ENCODE measurements around the gene LLGL1. TPM values are rescaled to one million over a fixed set of nuclear protein-coding genes. Genes with fewer than 3 reads are reported as not detected.

LLGL1 gene
- total RNA-seq, 1 experiment from 2014 or later = 44.3 TPM

- CTCF ChIA-PET = interaction anchor here (1.0 kb wide), 1 partner anchor 36 kb away, joined by 3 read pairs; no protein-coding TSS in a partner anchor
- POLR2A ChIA-PET = no interaction called here
These were observed 27.9 kb downstream of the LLGL1 start for GRCh38 chr17:18253187-18253884.

More at GRCh38 chr17:18253187-18253884, 27.9 kb downstream of the LLGL1 start:
- H4K20me1 ChIP-seq (ENCODE audit: insufficient read depth) = no peaks in the 10 kb centered on the region
- TF ChIP-seq POLR2A (IDR thresholded peaks at IDR 0.05; ENCODE audit: borderline replicate concordance, extremely low read depth, insufficient read depth, insufficient read length) = no peak
- TF ChIP-seq ZBTB33 (IDR thresholded peaks at IDR 0.05; ENCODE audit: extremely low read depth, insufficient replicate concordance, low read length) = no peak
- TF ChIP-seq TCF7L2 (IDR thresholded peaks at IDR 0.05; ENCODE audit: borderline replicate concordance, extremely low read depth, insufficient read depth, insufficient read length) = no peak
- no peak for TF ChIP-seq ATF3 (IDR thresholded peaks at IDR 0.05)
- TF ChIP-seq CTCF (IDR thresholded peaks at IDR 0.05 in 2 of 3, conservative IDR thresholded peaks at IDR 0.05 in 1 of 3; ENCODE audit: borderline replicate concordance in 1 of 3, insufficient read depth in 1 of 3, low read depth in 2 of 3, low read length in 2 of 3) = no peak
- no peak for TF ChIP-seq CBX3 (IDR thresholded peaks at IDR 0.05; ENCODE audit: low read depth)
- no peak for TF ChIP-seq POLR2AphosphoS5 (IDR thresholded peaks at IDR 0.05; ENCODE audit: low read depth, low read length)
- no peak for TF ChIP-seq ZNF274 (IDR thresholded peaks at IDR 0.05; ENCODE audit: low read depth, low read length)
- no peak for TF ChIP-seq ELF1 (IDR thresholded peaks at IDR 0.05; ENCODE audit: borderline replicate concordance, low read depth)
- no peak for TF ChIP-seq EGR1 (IDR thresholded peaks at IDR 0.05; ENCODE audit: low read depth)
- TF ChIP-seq RAD21 (IDR thresholded peaks at IDR 0.05; ENCODE audit: low read depth) = no peak
- TF ChIP-seq JUND (IDR thresholded peaks at IDR 0.05) = no peak
- no peak for TF ChIP-seq SRF (IDR thresholded peaks at IDR 0.05; ENCODE audit: low read depth)
- no peak for TF ChIP-seq EZH2phosphoT487 (IDR thresholded peaks at IDR 0.05; ENCODE audit: borderline replicate concordance)
- no peak for TF ChIP-seq SP1 (IDR thresholded peaks at IDR 0.05; ENCODE audit: low read depth)
- no peak for TF ChIP-seq EZH2 (IDR thresholded peaks at IDR 0.05)
- no peak for TF ChIP-seq MAX (IDR thresholded peaks at IDR 0.05)
- TF ChIP-seq CEBPB (IDR thresholded peaks at IDR 0.05; ENCODE audit: low read depth) = no peak
- TF ChIP-seq REST (IDR thresholded peaks at IDR 0.05; ENCODE audit: low read depth) = no peak
- TF ChIP-seq FOSL1 (IDR thresholded peaks at IDR 0.05; ENCODE audit: low read depth) = no peak
- no peak overlapping the region for H3K27ac ChIP-seq (ENCODE audit: low read depth, low read length)
- H2AFZ ChIP-seq (ENCODE audit: low read depth, low read length, poor library complexity, severe bottlenecking) = no peak overlapping the region
- no TSS peak for BruUV-seq (replicated peaks)
- no peaks in the 10 kb centered on the region for H3K27me3 ChIP-seq (ENCODE audit: insufficient read depth, low read length)
- H3K79me2 ChIP-seq (ENCODE audit: insufficient read depth, low read length) = peaks cover 37% of the 10 kb centered on the region
- no peaks in the 10 kb centered on the region for H3K9me3 ChIP-seq (ENCODE audit: control insufficient read depth in 1 of 2, insufficient read depth in 1 of 2, low read depth in 1 of 2, low read length in 2 of 2)
- H3K36me3 ChIP-seq (ENCODE audit: control insufficient read depth in 1 of 2, insufficient read depth in 2 of 2, low read length in 2 of 2) = peaks cover 15 to 48% of the 10 kb centered on the region in 2 experiments
- DNase-seq (ENCODE audit: low read depth, low spot score) = no peak
- no peak overlapping the region for H3K4me3 ChIP-seq (replicated peaks in 1 of 2; ENCODE audit: low read depth in 1 of 2, low read length in 2 of 2)
- H3K4me2 ChIP-seq (ENCODE audit: low read length) = no peak overlapping the region
- ATAC-seq = no peak
- H3K9ac ChIP-seq (ENCODE audit: low read length) = no peak overlapping the region
- H3K4me1 ChIP-seq (ENCODE audit: control insufficient read depth in 1 of 2, insufficient read depth in 2 of 2, low read length in 2 of 2) = peaks cover 9 to 13% of the 10 kb centered on the region in 2 experiments; a peak in 3 of 4 replicates
- intact Hi-C loops (cut with micrococcal nuclease) = no loop called here
- RAD21 ChIA-PET (ENCODE audit: low non-redundant PET in 1 of 2, low total read pairs in 2 of 2, uncharacterized antibody in 2 of 2, unreplicated experiment in 2 of 2) = no interaction called here
- no peaks in the 10 kb centered on the region for H3K9me2 ChIP-seq (ENCODE audit: insufficient read depth)
